Right lobe of liver (tissue), 4 donors: ENCODE data around the gene NLRC5.

Experiments used
- CTCF ChIP-seq, 4 donors: fragments of 200-600 bp in 3 of 4; fragments of 450-650 bp in 1 of 4; IDR thresholded peaks; one replicate each; pipeline versions ENCODE4 v1.5.1 to v1.8.0; 2016 to 2022; ENCODE audit warnings: antibody characterized with exemption in 4 of 4, mild to moderate bottlenecking in 2 of 4
- POLR2A ChIP-seq: fragments of 450-650 bp; IDR thresholded peaks from one replicate; pipeline ENCODE4 v1.6.1; 2017; ENCODE audit warnings: antibody characterized with exemption, mild to moderate bottlenecking
- donor health status: DM: no; HTN: no; CAD: no.
- donor health status: DM: no; HTN: no; CAD: no.
- donor health status: DM: no; HTN: yes; CAD: no.

- TF ChIP-seq CTCF (IDR thresholded peaks at IDR 0.05) (no peak), POLR2A (no peak)
These were observed 94.2 kb downstream of the NLRC5 start for GRCh38 chr16:57083485-57084126.
